HG02884 (cell line): ENCODE measurements around the gene C22orf39.
A peak's percentile ranks its signal among the peaks of the same experiment; 100 is the strongest.
"Not testable (repeated sequence)": the region's sequence is repeated elsewhere in the genome, so short reads cannot be mapped to it uniquely, and the experiment has no call there.

ENCODE experiments used
- ATAC-seq: cut with Tn5 transposase; IDR thresholded peaks from one replicate; pipeline ENCODE4 v1.9.1; 2021; ENCODE audit warnings: mild to moderate bottlenecking, moderate library complexity; ENCODE audit not compliant: unreplicated experiment

The C22orf39 gene

DNA sequence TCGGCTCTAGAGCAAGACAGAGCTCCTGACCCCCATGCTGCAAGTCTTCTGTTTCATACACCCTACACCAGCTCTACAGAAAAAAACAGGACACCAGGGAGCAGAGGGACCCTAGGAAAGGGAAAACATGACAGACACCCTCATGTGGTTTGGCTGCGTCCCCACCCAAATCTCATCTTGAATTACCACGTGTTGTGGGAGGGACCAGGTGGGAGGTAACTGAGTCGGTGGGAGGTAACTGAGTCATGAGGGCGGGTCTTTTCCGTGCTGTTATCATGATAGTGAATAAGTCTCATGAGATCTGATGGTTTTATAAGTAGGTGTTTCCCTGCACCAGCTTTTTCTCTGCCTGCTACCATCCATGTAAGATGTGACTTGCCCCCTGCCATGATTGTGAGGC is 6.6 kb upstream of the C22orf39 start:
- ATAC-seq = no peak

GRCh38 chr22:19453718-19454117 is 6.2 kb upstream of the C22orf39 start:
- no peak for ATAC-seq

DNA sequence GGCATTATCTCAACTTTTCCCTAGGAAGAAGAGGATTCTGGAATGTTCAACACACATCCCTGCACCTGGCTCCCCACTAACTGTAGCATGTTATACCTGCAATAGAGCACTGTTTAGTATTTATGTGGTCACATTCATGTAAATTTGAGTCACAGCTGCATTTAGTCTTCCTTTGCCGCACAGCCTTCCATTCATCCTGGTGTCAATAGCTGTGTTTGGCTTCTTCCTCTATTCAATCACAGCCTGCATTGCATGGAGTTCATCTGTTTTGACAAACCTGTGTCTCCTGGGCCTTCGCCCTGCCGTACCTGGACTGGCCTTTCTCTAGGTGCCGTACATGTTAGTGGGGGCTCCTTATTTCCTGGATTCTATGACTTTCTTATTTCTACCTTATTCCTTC is 4.1 kb upstream of the C22orf39 start:
- ATAC-seq = no peak

DNA sequence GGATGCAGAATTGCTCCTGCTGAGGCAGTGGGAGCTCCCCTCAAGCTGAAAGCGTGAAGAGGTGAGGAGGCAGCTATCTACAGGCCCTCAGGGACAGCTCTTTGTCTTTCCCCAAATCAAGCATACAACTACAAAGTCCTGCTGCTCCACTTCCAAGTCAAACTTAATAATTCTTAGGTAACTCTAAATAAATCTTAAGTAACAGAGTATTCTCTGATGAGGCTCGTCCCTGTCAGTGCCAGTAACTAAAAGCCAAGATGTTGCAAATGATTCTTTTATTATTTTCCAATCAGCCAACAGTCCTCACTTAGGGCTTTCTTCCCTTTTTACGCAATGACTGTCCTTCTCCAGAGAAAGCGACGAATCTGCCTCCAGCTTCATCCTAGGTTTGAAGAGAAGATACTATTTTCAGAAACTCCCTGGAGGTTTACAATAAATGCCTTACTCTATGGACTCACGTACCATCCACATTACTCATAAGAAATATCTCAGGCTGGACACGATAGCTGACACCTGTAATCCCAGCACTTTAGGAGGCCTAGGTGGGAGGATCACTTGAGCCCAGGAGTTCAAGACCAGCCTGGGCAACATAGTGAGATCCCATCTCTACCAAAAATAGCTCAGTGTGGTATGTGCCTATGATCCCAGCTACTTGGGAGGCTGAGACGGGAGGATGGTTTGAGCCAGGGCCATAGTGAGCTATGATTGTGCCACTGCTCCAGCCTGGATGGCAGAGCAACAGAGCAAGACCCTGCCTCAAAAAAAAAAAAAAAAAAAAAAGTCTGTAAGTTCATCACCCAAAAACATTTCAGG is 3.1 kb upstream of the C22orf39 start:
- ATAC-seq = no peak

GRCh38 chr22:19449422-19449767 is 1.9 kb upstream of the C22orf39 start:
- no peak for ATAC-seq

GRCh38 chr22:19448739-19449421 is 1.4 kb upstream of the C22orf39 start:
- no peak for ATAC-seq

- peak; percentile 43 for ATAC-seq
Observed at GRCh38 chr22:19448076-19448607, 631 bp upstream of the C22orf39 start.

DNA sequence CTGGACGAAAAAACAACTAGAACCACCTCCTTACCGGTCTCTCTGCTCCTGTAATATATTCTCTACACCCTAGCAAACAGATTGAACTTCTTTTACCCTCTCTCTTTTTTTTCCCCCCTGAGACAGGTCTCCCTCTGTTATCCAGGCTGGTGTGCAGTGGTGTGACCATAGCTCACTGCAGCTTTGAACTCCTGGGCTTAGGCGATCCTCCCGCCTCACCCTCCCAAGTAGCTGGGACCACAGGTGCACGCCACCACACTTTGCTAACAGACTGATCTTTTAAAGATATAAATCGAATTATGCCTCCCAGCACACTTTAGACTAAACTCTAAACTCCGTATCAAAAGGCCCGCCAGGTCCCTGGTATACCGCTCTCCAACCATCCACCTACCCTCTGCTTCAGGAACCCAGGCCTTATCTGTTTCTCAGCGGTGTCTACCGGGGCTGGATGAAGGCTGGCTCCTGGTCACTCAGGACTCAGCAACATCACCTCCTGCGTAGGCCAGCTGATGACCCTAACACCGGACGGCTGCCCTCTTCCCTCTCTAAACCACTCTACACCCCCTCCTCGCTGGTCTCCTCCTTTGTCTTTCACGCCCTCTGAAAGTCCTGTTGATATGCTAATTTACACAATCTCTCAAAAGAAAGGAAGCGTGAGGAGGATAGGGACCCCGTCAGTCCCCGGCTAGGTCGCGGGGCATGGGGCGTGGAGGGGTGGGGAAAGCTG is 745 bp downstream of the C22orf39 start:
- no peak for ATAC-seq

GRCh38 chr22:19445279-19445982 is 2.1 kb downstream of the C22orf39 start:
- not testable (repeated sequence) for ATAC-seq

- ATAC-seq = no peak
Observed at GRCh38 chr22:19443544-19444211, 3.8 kb downstream of the C22orf39 start.

- no peak for ATAC-seq
Observed at GRCh38 chr22:19442166-19442565, 5.3 kb downstream of the C22orf39 start.

DNA sequence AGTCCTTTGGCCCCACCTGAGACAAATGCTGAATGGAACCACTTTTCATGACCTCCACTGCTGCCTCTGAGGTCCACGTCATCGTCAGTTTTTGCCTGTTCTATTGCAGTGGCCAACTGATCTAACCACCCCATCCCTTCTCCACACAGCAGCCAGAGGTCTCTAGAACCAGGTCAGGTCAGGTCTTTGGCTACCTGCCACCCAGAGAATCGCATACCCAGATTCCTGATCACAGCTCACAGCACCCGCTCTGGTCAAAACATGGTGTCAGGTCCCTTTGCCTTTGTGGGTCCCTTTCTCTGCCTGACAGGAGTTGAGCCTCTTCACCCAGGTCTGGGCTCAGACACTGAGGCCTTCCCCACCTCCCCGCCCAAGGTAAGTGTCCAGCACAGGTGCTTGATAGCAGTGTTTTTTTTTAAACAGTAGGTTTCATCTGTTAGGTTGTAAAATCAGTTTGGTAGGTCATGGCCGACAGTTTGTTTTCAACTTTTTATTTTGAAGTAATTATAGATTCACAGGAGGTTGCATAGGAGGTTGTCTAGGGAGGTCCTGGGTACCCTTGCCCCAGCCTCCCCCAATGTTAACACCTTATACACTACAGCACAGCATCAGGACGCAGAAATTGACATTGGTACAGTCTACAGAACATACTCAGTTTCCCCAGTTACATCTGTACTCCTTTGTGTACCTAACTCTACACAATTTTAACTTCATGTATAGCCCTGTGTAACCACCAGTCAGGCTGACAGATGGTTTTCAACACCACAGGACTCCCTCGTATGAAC is 6.9 kb downstream of the C22orf39 start:
- ATAC-seq = no peak

DNA sequence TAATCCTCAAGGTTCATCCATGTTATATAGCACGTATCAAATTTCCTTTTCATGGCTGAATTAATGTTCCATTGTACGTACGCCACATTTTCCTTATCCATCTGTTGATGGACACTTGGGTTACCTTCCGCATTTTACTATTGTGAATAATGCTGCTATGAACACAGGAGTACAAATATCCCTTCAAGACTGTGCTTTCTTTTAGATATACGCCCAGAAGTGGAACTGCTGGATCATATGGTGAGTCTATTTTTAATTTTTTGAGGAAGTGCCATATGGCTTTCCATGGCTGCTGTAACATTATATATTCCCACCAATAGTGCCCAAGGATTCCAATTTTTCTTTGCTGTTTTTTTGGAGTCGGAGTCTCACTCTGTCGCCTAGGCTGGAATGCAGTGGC is 9.2 kb downstream of the C22orf39 start:
- ATAC-seq = no peak

- not testable (repeated sequence) for ATAC-seq
Observed at GRCh38 chr22:19436444-19437161, 10.9 kb downstream of the C22orf39 start.

DNA sequence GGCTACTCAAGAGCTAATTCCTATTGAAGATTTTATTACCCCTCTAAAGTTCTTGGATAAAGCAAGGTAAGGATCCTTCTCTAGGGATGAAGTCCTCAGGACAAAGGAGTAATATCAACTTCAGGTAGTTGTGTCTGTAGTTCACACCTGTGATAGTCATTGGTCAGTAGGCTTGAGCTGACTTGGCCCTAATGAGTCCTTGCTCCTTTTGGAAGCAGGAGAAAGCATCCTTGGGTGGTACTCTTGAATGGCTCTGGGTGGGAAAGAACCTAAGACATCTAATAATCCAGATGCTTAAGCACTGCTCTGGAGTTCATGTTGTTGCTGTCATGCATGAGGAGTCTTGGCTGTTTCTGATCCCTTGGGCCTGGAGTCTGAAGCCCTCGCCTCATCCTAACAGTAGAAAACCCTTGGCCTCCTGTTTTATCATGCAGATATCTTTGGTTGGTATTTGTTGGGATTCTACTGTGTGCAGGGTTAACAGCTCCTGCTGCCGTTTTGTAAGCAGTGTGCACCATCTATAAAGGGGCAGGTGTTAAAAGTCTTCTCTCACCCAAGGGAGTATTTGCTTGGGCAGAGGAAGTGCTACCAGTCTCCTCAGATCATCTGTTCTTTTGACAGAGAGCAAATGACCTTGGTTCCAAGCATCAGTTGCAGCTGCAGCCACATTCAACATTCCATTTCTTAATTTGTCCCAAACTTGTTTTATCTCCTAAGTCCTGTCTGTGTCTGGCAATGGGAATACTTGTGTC is 12.5 kb downstream of the C22orf39 start:
- no peak for ATAC-seq

GRCh38 chr22:19434401-19434800 is 13.1 kb downstream of the C22orf39 start:
- no peak for ATAC-seq

DNA sequence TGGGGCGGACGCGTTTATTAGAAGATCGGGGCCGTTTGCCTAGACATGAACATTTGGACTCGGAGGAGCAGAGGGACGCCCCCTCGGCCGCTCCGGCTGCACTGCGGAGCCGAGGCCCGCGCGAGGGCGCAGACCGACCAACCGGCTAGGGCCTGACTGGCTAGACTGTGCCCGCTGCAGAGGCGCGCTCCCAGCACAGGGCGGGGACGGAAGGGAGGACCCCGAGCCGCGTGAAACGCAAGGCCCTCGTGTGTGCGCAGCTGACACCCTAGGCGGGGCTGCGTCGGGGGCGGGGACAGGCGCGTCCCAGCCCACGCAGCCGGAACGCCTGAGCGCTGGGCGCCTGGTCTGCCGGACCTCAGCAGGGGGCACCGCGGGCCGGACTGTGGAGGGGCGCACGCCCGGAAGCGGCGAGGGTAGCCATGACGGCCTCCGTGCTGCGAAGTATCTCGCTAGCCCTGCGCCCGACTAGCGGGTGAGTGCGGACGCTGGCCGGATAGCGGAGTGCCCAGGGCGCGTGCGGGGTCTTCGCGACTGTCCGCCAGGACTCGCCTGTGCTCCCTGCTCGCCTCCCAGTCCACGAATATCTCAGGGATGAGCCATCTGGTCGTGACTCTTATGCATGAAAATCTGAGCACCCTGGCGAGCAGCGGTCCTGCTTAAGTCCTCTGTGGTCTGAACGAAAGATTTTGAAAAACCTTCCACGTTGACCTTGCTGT is 15.2 kb downstream of the C22orf39 start, which contains the start of gene MRPL40:
Gene MRPL40, plus strand, starts transcription at position 413 of the 719 bp plus-strand sequence. Its CDS starts 10 bp downstream, at position 423.
- ATAC-seq = peak; percentile 77
